Transverse colon (tissue), 4 donors: ENCODE measurements around the gene TMUB1. TPM values are rescaled to one million over a fixed set of nuclear protein-coding genes. Genes with fewer than 3 reads are reported as not detected.
A peak's percentile ranks its signal among the peaks of the same experiment; 100 is the strongest.

Experiments used
- DNase-seq: peaks from one replicate; pipeline ENCODE4 v3.0.0-alpha.2; 2019
- H3K27ac ChIP-seq, 4 donors: fragments of 200-600 bp; sonication (generic); 2 replicates each; pipeline ENCODE4 v1.5.1; 2016 to 2018; ENCODE audit warnings: inconsistent platforms in 4 of 4
- H3K27me3 ChIP-seq: fragments of 200-600 bp; sonication (generic); 2 replicates; pipeline ENCODE4 v1.5.1; 2017; ENCODE audit warnings: inconsistent platforms
- H3K36me3 ChIP-seq, 4 donors: fragments of 200-600 bp; sonication (generic); 2 replicates each; pipeline ENCODE4 v1.5.1; 2017 to 2019; ENCODE audit warnings: inconsistent platforms in 4 of 4
- H3K4me1 ChIP-seq, 4 donors: fragments of 200-600 bp; sonication (generic); 2 replicates each; pipeline ENCODE4 v1.5.1; 2017 to 2020; ENCODE audit warnings: inconsistent platforms in 4 of 4
- H3K4me3 ChIP-seq, 4 donors: fragments of 200-600 bp; sonication (generic); 1 replicate in 1 of 4; 2 replicates in 3 of 4; pipeline versions ENCODE4 v1.5.1 to v1.6.1; 2017 to 2019; ENCODE audit warnings: inconsistent platforms in 4 of 4
- H3K9me3 ChIP-seq, 2 donors: fragments of 200-600 bp; sonication (generic); 2 replicates each; pipeline ENCODE4 v1.5.1; 2017 to 2019; ENCODE audit warnings: inconsistent platforms in 2 of 2
- CTCF ChIP-seq, 5 experiments: fragments of 200-600 bp in 3 of 5; fragments of 450-650 bp in 2 of 5; sonication (generic) in 3 of 5; IDR thresholded peaks; 1 replicate in 2 of 5; 2 replicates in 3 of 5; pipeline ENCODE4 v1.5.1; 2016 to 2017; ENCODE audit warnings: antibody characterized with exemption in 5 of 5, inconsistent platforms in 3 of 5, mild to moderate bottlenecking in 2 of 5, moderate library complexity in 1 of 5
- EP300 ChIP-seq: sonication (generic); formaldehyde crosslinking; IDR thresholded peaks from one replicate; pipeline ENCODE4 v1.6.1; 2017; ENCODE audit warnings: antibody characterized with exemption, low read depth
- POLR2A ChIP-seq: fragments of 450-650 bp; IDR thresholded peaks from one replicate; pipeline ENCODE4 v1.6.1; 2016; ENCODE audit warnings: antibody characterized with exemption, mild to moderate bottlenecking, moderate library complexity
- POLR2AphosphoS5 ChIP-seq, 3 donors: sonication (generic); formaldehyde crosslinking; IDR thresholded peaks; one replicate each; pipeline ENCODE4 v1.6.1; 2016; ENCODE audit warnings: antibody characterized with exemption in 3 of 3
- WGBS, 2 donors: methylation state at CpG; one replicate each; pipeline ENCODE4 v1.1.5; 2018; ENCODE audit warnings: low coverage in 1 of 2; 5-methylcytosine and 5-hydroxymethylcytosine counted together
- in situ Hi-C, 4 donors: fragments of 200-750 bp; cut with MboI; loops; one replicate each; pipeline versions ENCODE4 v1.15.0 to v1.15.1; 2017; ENCODE audit warnings: low sequenced_read_pairs in 3 of 4, low pct_ligation_motif_present in 1 of 4, low pct_unique_long_range_greater_than_20kb in 1 of 4
- intact Hi-C: fragments of 100-400 bp; cut with DNase I; formaldehyde crosslinking; loops from one replicate; pipeline ENCODE4 v1.15.1; 2023; ENCODE audit warnings: low total_unique reads
- total RNA-seq, 4 donors: library from RNA; depleted of rRNA; stranded (reverse); fragments of >200 nt; gene quantifications; one replicate each; pipeline ENCODE4 v1.1.0, GENCODE V29; 2016

TMUB1 gene
- total RNA-seq, 4 donors from 2014 or later = 67.5 to 105 (median 85.9) TPM

- H3K9me3 ChIP-seq = no peaks in the 10 kb centered on the region
- H3K4me3 ChIP-seq = peak within 1 kb of the TSS; percentile 79 to 88 (median 80)
- WGBS, 2 donors = 2% methylated on average over 39 of the region's 66 CpGs; no CpG with 5 or more reads in 1 of the 2 donors
- in situ Hi-C loops (no loop called here), intact Hi-C loops (no loop called here)
- peak; percentile 92 for DNase-seq
- TF ChIP-seq POLR2A = peak; percentile 80
- no peak for TF ChIP-seq CTCF (IDR thresholded peaks at IDR 0.05)
- TF ChIP-seq POLR2AphosphoS5 (IDR thresholded peaks at IDR 0.05) = peak; percentile 74 to 82 (median 76)
- no peak for TF ChIP-seq EP300
- H3K27me3 ChIP-seq = no peaks in the 10 kb centered on the region
- H3K27ac ChIP-seq = peak within 1 kb of the TSS; percentile 93 to 98 (median 97)
- H3K4me1 ChIP-seq = peaks cover 31 to 58% (median 42%) of the 10 kb centered on the region in 4 donors
- no peaks in the 10 kb centered on the region for H3K36me3 ChIP-seq
These were observed 2.6 kb downstream of the TMUB1 start, which contains the start of gene FASTK for GRCh38 chr7:151080522-151081169. FASTK (minus strand) TSS chr7:151080809; CDS start chr7:151080766, 43 bp downstream.

- Histone ChIP-seq H3K27me3 (no peaks in the 10 kb centered on the region), H3K27ac (peak overlapping the region; percentile 93 to 98 (median 97)), H3K9me3 (no peaks in the 10 kb centered on the region), H3K4me1 (peaks cover 26 to 53% (median 39%) of the 10 kb centered on the region in 4 donors), H3K36me3 (peaks cover 0 to 4% (median 1%) of the 10 kb centered on the region in 4 donors), H3K4me3 (peak overlapping the region; percentile 79 to 88 (median 80))
- intact Hi-C loops = no loop called here
- no peak for DNase-seq
- 2% methylated on average over 27 of the region's 31 CpGs; no CpG with 5 or more reads in 1 of the 2 donors for WGBS, 2 donors
- in situ Hi-C loops = no loop called here
- TF ChIP-seq POLR2AphosphoS5 (IDR thresholded peaks at IDR 0.05) = no peak
- TF ChIP-seq CTCF (IDR thresholded peaks at IDR 0.05) = peak in 1 of 5 experiments; percentile 42
These were observed 3.2 kb downstream of the TMUB1 start for GRCh38 chr7:151080067-151080521.

- Histone ChIP-seq H3K4me1 (peaks cover 26 to 52% (median 39%) of the 10 kb centered on the region in 4 donors), H3K9me3 (no peaks in the 10 kb centered on the region), H3K36me3 (peaks cover 0 to 12% (median 5%) of the 10 kb centered on the region in 4 donors), H3K27ac (peak overlapping the region; percentile 93 to 98 (median 97)), H3K4me3 (peak overlapping the region in 3 of 4 donors; percentile 79 to 88 (median 81)), H3K27me3 (no peaks in the 10 kb centered on the region)
- in situ Hi-C loops (no loop called here), intact Hi-C loops (no loop called here)
- DNase-seq = no peak
- TF ChIP-seq POLR2AphosphoS5 (IDR thresholded peaks at IDR 0.05) (no peak), EP300 (no peak), CTCF (IDR thresholded peaks at IDR 0.05) (no peak), POLR2A (no peak)
- WGBS, 2 donors = 67 to 79% methylated on average over 1 to 20 of the region's 27 CpGs
These were observed 3.9 kb downstream of the TMUB1 start for GRCh38 chr7:151079199-151079910.

- Histone ChIP-seq H3K9me3 (no peaks in the 10 kb centered on the region), H3K36me3 (peaks cover 0 to 19% (median 9%) of the 10 kb centered on the region in 4 donors), H3K27ac (peak overlapping the region in 3 of 4 donors; percentile 11 to 35 (median 15)), H3K4me3 (no peak overlapping the region), H3K27me3 (no peaks in the 10 kb centered on the region), H3K4me1 (peaks cover 26 to 48% (median 36%) of the 10 kb centered on the region in 4 donors)
- 55% methylated on average over 22 of the region's 22 CpGs; no CpG with 5 or more reads in 1 of the 2 donors for WGBS, 2 donors
- in situ Hi-C loops (no loop called here), intact Hi-C loops (no loop called here)
- DNase-seq = no peak
- TF ChIP-seq POLR2A = no peak
These were observed 4.9 kb downstream of the TMUB1 start for GRCh38 chr7:151078233-151079040.
